Left ventricle myocardium inferior (tissue), 1 donor: ENCODE data around the gene RSPH1. TPM values are rescaled to one million over a fixed set of nuclear protein-coding genes. Genes with fewer than 3 reads are reported as not detected.

Source experiments
- DNase-seq: peaks from one replicate; pipeline ENCODE4 v3.0.0-alpha.2; 2020
- H3K27ac ChIP-seq: fragments of 200-600 bp; replicated peaks from 2 replicates; pipeline ENCODE4 v1.8.0; 2021
- H3K27me3 ChIP-seq: fragments of 200-600 bp; 2 replicates; pipeline ENCODE4 v1.8.0; 2021; ENCODE audit warnings: low read depth
- H3K36me3 ChIP-seq: fragments of 200-600 bp; 2 replicates; pipeline ENCODE4 v1.8.0; 2021
- H3K4me1 ChIP-seq: fragments of 200-600 bp; 2 replicates; pipeline ENCODE4 v1.8.0; 2021
- H3K4me3 ChIP-seq: fragments of 200-600 bp; 2 replicates; pipeline ENCODE4 v1.8.0; 2021; ENCODE audit warnings: mild to moderate bottlenecking, moderate library complexity
- H3K9me3 ChIP-seq: fragments of 200-600 bp; replicated peaks from 2 replicates; pipeline ENCODE4 v1.8.0; 2021
- intact Hi-C: fragments of 100-400 bp; cut with micrococcal nuclease; formaldehyde crosslinking; loops from one replicate; pipeline ENCODE4 v1.11.0; 2022
- total RNA-seq: library from RNA; stranded (reverse); fragmentation: NEBNext Ultra II Directional; extraction: Animal tissue kit (Norgen Biotek cat#: 25700); gene quantifications from one replicate; pipeline ENCODE4 v1.2.1, GENCODE V29; 2021
- TF ChIP-seq, protein P1 (sequence below): fragments of 200-600 bp; IDR thresholded peaks from 2 replicates; pipeline ENCODE4 v1.8.0; 2021; ENCODE audit warnings: antibody characterized with exemption, mild to moderate bottlenecking, borderline replicate concordance
- donor health status: DM: no; HTN: yes; CAD: no; lungs with severe emphysema.

RSPH1 gene
- total RNA-seq, 1 donor from 2014 or later: not detected

DNA sequence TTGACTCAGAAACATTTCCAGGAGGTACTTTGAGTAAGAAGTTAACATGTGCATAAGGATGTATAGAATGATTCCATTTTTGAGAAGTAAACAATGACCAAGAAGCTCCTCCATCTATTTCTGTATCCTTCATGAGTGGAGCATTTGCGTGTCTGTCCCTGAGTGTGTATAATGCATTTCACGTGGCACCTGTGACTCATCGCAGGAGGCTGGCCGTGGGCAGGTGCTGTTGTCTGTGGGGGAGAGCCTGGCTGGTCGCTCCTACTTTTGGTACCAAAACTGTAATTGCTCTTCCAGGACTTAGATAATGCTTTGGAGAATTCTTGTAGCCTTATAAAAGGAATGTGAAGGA lies 34.1 kb upstream of the RSPH1 start:
- peaks cover 50% of the 10 kb centered on the region for H3K4me1 ChIP-seq
- H3K4me3 ChIP-seq: no peak overlapping the region
- TF ChIP-seq, protein P1, sequence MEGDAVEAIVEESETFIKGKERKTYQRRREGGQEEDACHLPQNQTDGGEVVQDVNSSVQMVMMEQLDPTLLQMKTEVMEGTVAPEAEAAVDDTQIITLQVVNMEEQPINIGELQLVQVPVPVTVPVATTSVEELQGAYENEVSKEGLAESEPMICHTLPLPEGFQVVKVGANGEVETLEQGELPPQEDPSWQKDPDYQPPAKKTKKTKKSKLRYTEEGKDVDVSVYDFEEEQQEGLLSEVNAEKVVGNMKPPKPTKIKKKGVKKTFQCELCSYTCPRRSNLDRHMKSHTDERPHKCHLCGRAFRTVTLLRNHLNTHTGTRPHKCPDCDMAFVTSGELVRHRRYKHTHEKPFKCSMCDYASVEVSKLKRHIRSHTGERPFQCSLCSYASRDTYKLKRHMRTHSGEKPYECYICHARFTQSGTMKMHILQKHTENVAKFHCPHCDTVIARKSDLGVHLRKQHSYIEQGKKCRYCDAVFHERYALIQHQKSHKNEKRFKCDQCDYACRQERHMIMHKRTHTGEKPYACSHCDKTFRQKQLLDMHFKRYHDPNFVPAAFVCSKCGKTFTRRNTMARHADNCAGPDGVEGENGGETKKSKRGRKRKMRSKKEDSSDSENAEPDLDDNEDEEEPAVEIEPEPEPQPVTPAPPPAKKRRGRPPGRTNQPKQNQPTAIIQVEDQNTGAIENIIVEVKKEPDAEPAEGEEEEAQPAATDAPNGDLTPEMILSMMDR: no peak
- no peak for DNase-seq
- intact Hi-C loops: no loop called here
- no peak overlapping the region for H3K27ac ChIP-seq
- H3K27me3 ChIP-seq: no peaks in the 10 kb centered on the region
- no peaks in the 10 kb centered on the region for H3K9me3 ChIP-seq
- no peaks in the 10 kb centered on the region for H3K36me3 ChIP-seq

DNA sequence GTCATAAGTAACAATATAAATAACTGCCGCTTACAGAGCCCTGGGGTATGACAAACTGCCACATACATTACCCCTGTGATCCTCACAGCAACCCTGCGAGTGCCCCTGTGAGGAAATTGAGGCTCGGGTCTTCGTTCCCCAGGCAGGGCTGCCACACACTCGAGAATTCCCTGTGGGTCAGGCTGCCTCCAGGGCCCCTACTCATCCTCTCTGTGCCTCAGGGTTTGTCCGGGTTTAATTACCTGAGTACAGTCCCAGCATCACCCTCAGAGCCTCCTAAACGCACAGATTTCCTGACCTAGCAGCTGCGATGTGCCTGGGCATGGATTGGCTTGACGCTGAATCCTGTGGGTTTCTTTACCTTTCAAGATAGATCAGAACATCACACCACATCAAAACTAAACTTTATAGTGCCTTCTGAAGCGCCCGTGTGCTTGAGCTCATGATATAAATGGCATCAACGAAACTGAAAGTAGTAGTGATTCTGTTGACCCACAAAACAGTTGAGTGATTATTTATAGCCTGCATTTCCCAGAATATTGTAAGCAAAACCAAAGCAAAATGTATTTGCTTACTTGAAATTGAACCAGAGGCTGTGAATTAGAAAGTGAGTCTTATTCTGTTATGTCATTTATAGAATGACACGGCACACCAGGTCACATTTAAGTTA lies 31.6 kb upstream of the RSPH1 start:
- TF ChIP-seq, protein P1: no peak
- H3K36me3 ChIP-seq: no peaks in the 10 kb centered on the region
- no peak for DNase-seq
- H3K4me3 ChIP-seq: peak overlapping the region; percentile 45
- H3K9me3 ChIP-seq: no peaks in the 10 kb centered on the region
- peaks cover 51% of the 10 kb centered on the region for H3K4me1 ChIP-seq
- peak overlapping the region; percentile 71 for H3K27ac ChIP-seq
- intact Hi-C loops: no loop called here
- H3K27me3 ChIP-seq: no peaks in the 10 kb centered on the region

DNA sequence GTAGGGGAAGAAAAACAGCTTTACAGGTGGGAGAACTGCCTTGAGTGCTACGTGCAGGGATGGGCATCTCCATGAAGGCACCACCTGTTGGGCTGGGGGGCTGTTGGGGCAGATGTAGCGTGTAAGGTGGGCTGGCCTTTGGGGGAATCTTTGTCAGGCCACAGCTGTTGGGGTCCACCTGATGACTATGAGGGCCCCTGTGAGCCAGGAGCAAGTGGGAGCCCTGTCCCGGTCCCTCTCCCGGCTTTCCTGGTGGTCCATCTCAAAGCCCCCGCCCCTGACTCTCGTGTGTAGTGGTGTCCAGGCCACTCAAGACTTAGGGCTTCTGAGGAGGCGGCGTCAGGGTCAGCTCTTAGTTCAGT lies 31.1 kb upstream of the RSPH1 start:
- intact Hi-C loops: no loop called here
- DNase-seq: no peak
- no peaks in the 10 kb centered on the region for H3K27me3 ChIP-seq
- peak overlapping the region; percentile 71 for H3K27ac ChIP-seq
- H3K4me1 ChIP-seq: peaks cover 47% of the 10 kb centered on the region
- TF ChIP-seq, protein P1: no peak
- peak overlapping the region; percentile 45 for H3K4me3 ChIP-seq
- no peaks in the 10 kb centered on the region for H3K36me3 ChIP-seq
- no peaks in the 10 kb centered on the region for H3K9me3 ChIP-seq

DNA sequence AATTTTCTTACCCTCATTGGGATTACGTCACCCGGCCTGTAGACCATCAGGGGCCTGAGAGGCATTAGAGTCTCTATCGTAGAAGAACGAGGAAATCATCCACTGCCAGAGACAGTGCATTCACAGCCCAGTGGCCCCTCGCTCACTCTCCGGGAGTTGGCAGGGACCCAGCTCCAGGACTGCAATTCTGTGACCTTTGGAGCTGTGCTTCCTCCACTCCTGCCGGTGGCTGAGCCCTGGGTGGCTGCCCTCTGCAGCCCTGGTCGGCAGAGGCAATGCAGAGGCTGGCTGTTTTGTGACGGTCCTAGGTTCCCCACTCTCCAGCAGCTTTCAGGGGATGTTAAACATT lies 30.3 kb upstream of the RSPH1 start:
- H3K27ac ChIP-seq: peak overlapping the region; percentile 52
- TF ChIP-seq, protein P1: no peak
- intact Hi-C loops: no loop called here

DNA sequence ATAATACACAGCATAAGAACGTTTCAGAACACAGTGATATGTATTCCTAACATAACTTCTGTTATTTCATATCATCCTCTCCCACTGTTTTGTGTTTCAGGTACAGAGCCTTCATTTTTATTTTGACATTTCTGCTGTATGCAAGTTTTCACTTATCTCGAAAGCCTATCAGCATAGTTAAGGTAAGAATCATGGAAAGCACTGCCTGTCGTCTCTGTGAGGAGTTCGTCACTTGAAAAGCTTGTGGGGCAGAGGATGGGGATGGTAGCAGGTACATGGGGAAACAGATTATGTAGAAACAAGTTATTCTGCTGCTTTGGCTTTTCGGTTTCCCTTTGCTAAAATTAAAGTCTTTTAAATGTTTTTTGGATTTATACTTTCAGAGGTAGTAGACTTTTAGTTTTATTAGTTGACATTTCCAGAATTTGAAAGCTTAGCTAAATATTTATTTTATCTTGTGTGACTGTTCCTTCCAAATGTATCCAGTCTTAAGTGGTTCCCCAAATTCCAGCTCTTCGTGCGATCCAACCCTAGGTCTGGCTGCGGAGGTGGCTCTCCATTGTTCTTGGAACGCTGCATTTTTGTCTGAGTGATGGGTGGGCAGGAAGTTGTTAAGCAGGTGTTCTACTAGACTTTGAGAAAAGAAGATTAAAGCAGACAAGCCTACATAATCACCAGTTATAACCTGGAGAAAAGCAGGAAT lies 29.8 kb upstream of the RSPH1 start:
- Histone ChIP-seq H3K36me3 (peaks cover 3% of the 10 kb centered on the region), H3K4me1 (peaks cover 47% of the 10 kb centered on the region), H3K27ac (peak overlapping the region; percentile 52), H3K9me3 (no peaks in the 10 kb centered on the region), H3K4me3 (no peak overlapping the region), H3K27me3 (no peaks in the 10 kb centered on the region)
- DNase-seq: no peak
- intact Hi-C loops: no loop called here
- TF ChIP-seq, protein P1: no peak

More for the DNA sequence above, 30.3 kb upstream of the RSPH1 start:
- H3K27me3 ChIP-seq: no peaks in the 10 kb centered on the region
- peaks cover 47% of the 10 kb centered on the region for H3K4me1 ChIP-seq
- no peaks in the 10 kb centered on the region for H3K9me3 ChIP-seq
- H3K4me3 ChIP-seq: no peak overlapping the region
- peak; percentile 39 for DNase-seq
- peaks cover 3% of the 10 kb centered on the region for H3K36me3 ChIP-seq
